GM12872 (cell line): ENCODE results near the gene TRIM71.

Source experiments
- CTCF ChIP-seq: IDR thresholded peaks from 3 replicates; pipeline ENCODE4 v1.5.1; 2011; ENCODE audit warnings: low read depth, mild to moderate bottlenecking, low read length, moderate library complexity; ENCODE audit not compliant: insufficient read depth

TRIM71 gene

GRCh38 chr3:32866533-32866932 lies 48.7 kb downstream of the TRIM71 start:
- no peak for TF ChIP-seq CTCF

- TF ChIP-seq CTCF = no peak
Measured at GRCh38 chr3:32867954-32868353, 50.2 kb downstream of the TRIM71 start.

GRCh38 chr3:32868719-32869512 lies 51.1 kb downstream of the TRIM71 start:
- no peak for TF ChIP-seq CTCF

GRCh38 chr3:32869513-32870047 lies 51.8 kb downstream of the TRIM71 start:
- no peak for TF ChIP-seq CTCF

- no peak for TF ChIP-seq CTCF
Measured at GRCh38 chr3:32870373-32871095, 52.7 kb downstream of the TRIM71 start.

- TF ChIP-seq CTCF = no peak
Measured at GRCh38 chr3:32871273-32871672, 53.5 kb downstream of the TRIM71 start.
